Neural progenitor cell (in vitro differentiated cells): ENCODE measurements around the gene SEPTIN1. TPM values are rescaled to one million over a fixed set of nuclear protein-coding genes. Genes with fewer than 3 reads are reported as not detected.

Experiments used
- DNase-seq: peaks from one replicate; pipeline ENCODE4 v3.0.0-alpha.2; 2016; ENCODE audit warnings: low spot score
- H2AFZ ChIP-seq: fragments of 200-600 bp; sonication (generic); replicated peaks from 2 replicates; pipeline ENCODE4 v1.6.1; 2016; ENCODE audit warnings: antibody characterized with exemption
- H3F3A ChIP-seq: fragments of 200-600 bp; sonication (generic); 2 replicates; pipeline ENCODE4 v1.6.1; 2016; ENCODE audit warnings: antibody characterized with exemption, low read depth
- H3K27ac ChIP-seq: fragments of 200-600 bp; sonication (generic); 2 replicates; pipeline ENCODE4 v1.5.1; 2016; ENCODE audit warnings: mild to moderate bottlenecking
- H3K27me3 ChIP-seq: fragments of 200-600 bp; sonication (generic); 2 replicates; pipeline ENCODE4 v1.6.1; 2016; ENCODE audit warnings: mild to moderate bottlenecking, moderate library complexity
- H3K36me3 ChIP-seq: fragments of 200-600 bp; sonication (generic); 2 replicates; pipeline ENCODE4 v1.5.1; 2016
- H3K4me1 ChIP-seq: fragments of 200-600 bp; sonication (generic); 2 replicates; pipeline ENCODE4 v1.6.1; 2016; ENCODE audit warnings: mixed run types
- H3K4me2 ChIP-seq: fragments of 200-600 bp; sonication (generic); 2 replicates; pipeline ENCODE4 v1.6.1; 2016
- H3K4me3 ChIP-seq: fragments of 200-600 bp; sonication (generic); 2 replicates; pipeline ENCODE4 v1.5.1; 2016
- H3K79me2 ChIP-seq: fragments of 200-600 bp; sonication (generic); 2 replicates; pipeline ENCODE4 v1.6.1; 2016; ENCODE audit warnings: low read depth
- H3K9ac ChIP-seq: fragments of 200-600 bp; sonication (generic); 2 replicates; pipeline ENCODE4 v1.6.1; 2016
- H3K9me3 ChIP-seq: fragments of 200-600 bp; sonication (generic); 2 replicates; pipeline ENCODE4 v1.5.1; 2016; ENCODE audit warnings: low read depth
- H4K20me1 ChIP-seq: fragments of 200-600 bp; sonication (generic); 2 replicates; pipeline ENCODE4 v1.6.1; 2016; ENCODE audit warnings: low read depth
- H3K27ac Mint-ChIP-seq: 3 replicates; pipeline ENCODE4 v1.8.0; 2021; ENCODE audit warnings: mixed read lengths
- H3K27me3 Mint-ChIP-seq: 2 replicates; pipeline ENCODE4 v1.8.0; 2022; ENCODE audit warnings: low read depth, mild to moderate bottlenecking, inconsistent platforms, moderate library complexity, mixed read lengths; ENCODE audit not compliant: insufficient read depth
- H3K36me3 Mint-ChIP-seq: 3 replicates; pipeline ENCODE4 v1.8.0; 2021; ENCODE audit warnings: mixed read lengths
- H3K4me1 Mint-ChIP-seq: 3 replicates; pipeline ENCODE4 v1.8.0; 2021; ENCODE audit warnings: mixed read lengths
- H3K4me3 Mint-ChIP-seq: 3 replicates; pipeline ENCODE4 v1.8.0; 2021; ENCODE audit warnings: mild to moderate bottlenecking, moderate library complexity, mixed read lengths
- H3K9me3 Mint-ChIP-seq: 3 replicates; pipeline ENCODE4 v1.8.0; 2020; ENCODE audit warnings: mixed read lengths
- EZH2 ChIP-seq: fragments of 200-600 bp; sonication (generic); IDR thresholded peaks from 2 replicates; pipeline ENCODE4 v1.6.1; 2017; ENCODE audit warnings: antibody characterized with exemption, mild to moderate bottlenecking, moderate library complexity
- EZH2phosphoT487 ChIP-seq: fragments of 200-600 bp; sonication (generic); IDR thresholded peaks from 2 replicates; pipeline ENCODE4 v1.6.1; 2017; ENCODE audit warnings: antibody characterized with exemption
- total RNA-seq: library from RNA; depleted of rRNA; stranded (reverse); fragments of >200 nt; gene quantifications from 2 replicates; pipeline ENCODE4 v1.2.3, GENCODE V29; 2015; ENCODE audit warnings: low replicate concordance
- TF ChIP-seq, protein P1 (sequence below): fragments of 200-600 bp; sonication (generic); IDR thresholded peaks from 2 replicates; pipeline ENCODE4 v1.5.1; 2017; ENCODE audit warnings: antibody characterized with exemption, mild to moderate bottlenecking

Gene SEPTIN1
- total RNA-seq, 1 donor from 2014 or later, result not detected

DNA sequence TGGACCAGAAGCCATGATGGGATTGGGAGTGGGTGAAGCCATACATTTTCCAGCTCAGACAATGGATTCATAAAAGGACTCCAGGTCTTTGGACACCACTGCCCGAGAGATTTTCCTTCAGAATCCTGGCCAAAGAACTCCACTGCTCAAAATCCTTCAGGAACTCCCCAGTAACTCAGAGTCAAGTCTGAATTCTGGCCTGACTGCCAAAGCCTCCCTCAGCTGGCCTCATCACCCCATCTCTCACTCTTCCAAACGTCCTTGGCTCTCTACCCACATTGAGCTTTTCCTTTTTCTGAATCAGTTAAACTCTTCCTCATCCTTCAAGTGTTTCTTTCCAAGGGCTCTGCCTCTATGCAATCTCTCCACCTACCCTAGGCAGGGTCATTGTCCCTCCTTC lies 1.2 kb upstream of the SEPTIN1 start:
- Histone ChIP-seq H3K4me2 (no peak overlapping the region), H3K9ac (no peak overlapping the region), H3K27ac (no peak overlapping the region), H3K4me1 (no peaks in the 10 kb centered on the region), H3K36me3 (no peaks in the 10 kb centered on the region), H3F3A (peaks cover 8% of the 10 kb centered on the region), H4K20me1 (peaks cover 6% of the 10 kb centered on the region), H3K27me3 (no peaks in the 10 kb centered on the region), H3K4me3 (no peak overlapping the region), H3K9me3 (no peaks in the 10 kb centered on the region), H2AFZ (no peak overlapping the region), H3K79me2 (peaks cover 16% of the 10 kb centered on the region)
- Mint-ChIP-seq H3K9me3 (no peaks in the 10 kb centered on the region), H3K36me3 (peaks cover 3% of the 10 kb centered on the region), H3K4me1 (peaks cover 19% of the 10 kb centered on the region), H3K4me3 (no peak overlapping the region), H3K27me3 (peaks cover 2% of the 10 kb centered on the region), H3K27ac (peak overlapping the region; percentile 72)
- no peak for DNase-seq
- TF ChIP-seq, protein P1, sequence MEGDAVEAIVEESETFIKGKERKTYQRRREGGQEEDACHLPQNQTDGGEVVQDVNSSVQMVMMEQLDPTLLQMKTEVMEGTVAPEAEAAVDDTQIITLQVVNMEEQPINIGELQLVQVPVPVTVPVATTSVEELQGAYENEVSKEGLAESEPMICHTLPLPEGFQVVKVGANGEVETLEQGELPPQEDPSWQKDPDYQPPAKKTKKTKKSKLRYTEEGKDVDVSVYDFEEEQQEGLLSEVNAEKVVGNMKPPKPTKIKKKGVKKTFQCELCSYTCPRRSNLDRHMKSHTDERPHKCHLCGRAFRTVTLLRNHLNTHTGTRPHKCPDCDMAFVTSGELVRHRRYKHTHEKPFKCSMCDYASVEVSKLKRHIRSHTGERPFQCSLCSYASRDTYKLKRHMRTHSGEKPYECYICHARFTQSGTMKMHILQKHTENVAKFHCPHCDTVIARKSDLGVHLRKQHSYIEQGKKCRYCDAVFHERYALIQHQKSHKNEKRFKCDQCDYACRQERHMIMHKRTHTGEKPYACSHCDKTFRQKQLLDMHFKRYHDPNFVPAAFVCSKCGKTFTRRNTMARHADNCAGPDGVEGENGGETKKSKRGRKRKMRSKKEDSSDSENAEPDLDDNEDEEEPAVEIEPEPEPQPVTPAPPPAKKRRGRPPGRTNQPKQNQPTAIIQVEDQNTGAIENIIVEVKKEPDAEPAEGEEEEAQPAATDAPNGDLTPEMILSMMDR, result no peak
- TF ChIP-seq EZH2, result no peak
- TF ChIP-seq EZH2phosphoT487, result no peak

DNA sequence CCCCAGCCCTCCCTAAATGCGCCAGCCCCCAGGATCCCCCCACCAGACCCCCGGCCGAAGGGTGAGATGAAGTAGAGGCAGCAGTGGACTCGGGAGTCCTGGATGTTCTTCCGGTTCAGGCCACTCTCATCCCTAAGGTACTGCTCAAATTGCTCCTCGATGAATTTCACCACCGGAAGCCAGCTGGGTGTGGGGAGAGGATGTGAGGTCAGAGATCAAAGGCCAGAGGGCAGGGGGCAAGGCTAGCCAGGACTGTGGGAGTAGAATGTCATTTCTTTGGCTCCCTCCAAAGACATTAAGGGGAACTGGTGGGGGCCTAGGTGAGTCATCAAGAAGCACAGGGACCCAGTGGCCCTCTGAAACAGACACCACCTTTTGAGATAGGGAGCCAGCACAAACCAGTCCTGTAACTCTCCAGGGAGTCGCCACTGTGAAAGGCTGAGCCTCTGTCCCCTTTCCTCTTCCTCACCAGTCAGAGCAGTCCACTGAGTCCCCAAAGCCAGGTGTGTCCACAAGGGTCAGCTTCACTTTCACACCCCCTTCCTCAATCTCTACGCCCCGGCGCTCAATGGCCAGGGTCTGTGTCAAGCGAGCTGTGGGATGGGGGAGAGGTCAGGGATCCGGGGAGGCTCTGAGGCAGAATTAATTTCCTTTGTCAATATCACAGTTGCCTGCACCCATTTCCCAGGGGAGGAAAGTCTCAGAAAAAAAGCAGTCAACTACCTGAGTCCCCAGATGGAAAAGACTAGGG lies 895 bp downstream of the SEPTIN1 start:
- peaks cover 9% of the 10 kb centered on the region for H3K4me1 ChIP-seq
- H3K36me3 ChIP-seq, result no peaks in the 10 kb centered on the region
- peaks cover 2% of the 10 kb centered on the region for H3K27me3 Mint-ChIP-seq
- H3K27ac ChIP-seq, result no peak overlapping the region
- no peak overlapping the region for H2AFZ ChIP-seq
- no peak overlapping the region for H3K9ac ChIP-seq
- no peak for DNase-seq
- peaks cover 27% of the 10 kb centered on the region for H3F3A ChIP-seq
- H3K9me3 Mint-ChIP-seq, result no peaks in the 10 kb centered on the region
- H3K79me2 ChIP-seq, result peaks cover 16% of the 10 kb centered on the region
- H3K27ac Mint-ChIP-seq, result peak overlapping the region; percentile 14
- no peak for TF ChIP-seq EZH2phosphoT487
- TF ChIP-seq, protein P1, result no peak
- no peak for TF ChIP-seq EZH2
- no peak overlapping the region for H3K4me3 ChIP-seq
- peaks cover 3% of the 10 kb centered on the region for H3K36me3 Mint-ChIP-seq
- peaks cover 6% of the 10 kb centered on the region for H4K20me1 ChIP-seq
- peaks cover 29% of the 10 kb centered on the region for H3K4me1 Mint-ChIP-seq
- no peaks in the 10 kb centered on the region for H3K27me3 ChIP-seq
- H3K9me3 ChIP-seq, result no peaks in the 10 kb centered on the region
- H3K4me3 Mint-ChIP-seq, result no peak overlapping the region
- H3K4me2 ChIP-seq, result no peak overlapping the region

DNA sequence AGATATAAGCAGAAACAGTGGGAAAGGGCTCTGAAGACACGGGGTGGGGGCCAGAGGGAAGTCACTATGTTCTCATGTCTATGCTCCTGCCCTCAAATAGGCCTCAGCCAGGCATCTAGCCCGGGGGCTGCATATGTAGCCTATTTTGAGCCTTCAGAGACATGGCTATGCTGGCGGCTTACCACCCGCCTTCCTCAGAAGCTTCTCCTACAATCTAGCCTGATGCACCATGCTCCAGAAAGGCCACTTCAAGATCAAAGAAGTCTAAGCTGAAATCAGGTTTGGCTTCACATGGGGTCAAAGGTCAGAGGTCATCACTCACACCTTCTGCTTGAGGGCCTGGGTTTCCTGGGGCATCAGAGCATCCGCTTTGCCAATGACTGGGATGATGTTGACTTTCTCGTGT lies 1.6 kb downstream of the SEPTIN1 start:
- H3K79me2 ChIP-seq, result peaks cover 16% of the 10 kb centered on the region
- no peaks in the 10 kb centered on the region for H3K27me3 ChIP-seq
- peak overlapping the region; percentile 73 for H3K4me3 Mint-ChIP-seq
- no peak overlapping the region for H3K4me3 ChIP-seq
- peaks cover 27% of the 10 kb centered on the region for H3F3A ChIP-seq
- no peak overlapping the region for H3K27ac ChIP-seq
- H3K27ac Mint-ChIP-seq, result no peak overlapping the region
- H3K9me3 Mint-ChIP-seq, result no peaks in the 10 kb centered on the region
- H3K4me1 Mint-ChIP-seq, result peaks cover 29% of the 10 kb centered on the region
- H3K4me2 ChIP-seq, result no peak overlapping the region
- no peak overlapping the region for H3K9ac ChIP-seq
- no peak overlapping the region for H2AFZ ChIP-seq
- no peaks in the 10 kb centered on the region for H3K9me3 ChIP-seq
- no peaks in the 10 kb centered on the region for H3K36me3 ChIP-seq
- H3K36me3 Mint-ChIP-seq, result peaks cover 3% of the 10 kb centered on the region
- peaks cover 6% of the 10 kb centered on the region for H4K20me1 ChIP-seq
- TF ChIP-seq EZH2phosphoT487 (no peak), EZH2 (no peak)
- TF ChIP-seq, protein P1, result no peak
- DNase-seq, result no peak
- peaks cover 2% of the 10 kb centered on the region for H3K27me3 Mint-ChIP-seq
- H3K4me1 ChIP-seq, result peaks cover 14% of the 10 kb centered on the region
